Uterine smooth muscle cell (primary cell): ENCODE data around the gene EVX1. TPM values are rescaled to one million over a fixed set of nuclear protein-coding genes. Genes with fewer than 3 reads are reported as not detected.

Experiments used
- total RNA-seq: library from RNA; depleted of rRNA; stranded (reverse); fragments of >200 nt; gene quantifications from 2 replicates; pipeline ENCODE4 v1.2.3, GENCODE V29; 2014

Gene EVX1
- total RNA-seq: under 0.01 TPM in 1 of 2 replicates, not detected in the other

GRCh38 chr7:27242555-27243339 lies at the start of gene EVX1:
Gene EVX1, plus strand, starts transcription at chr7:27242802. Its CDS starts 229 bp downstream, at chr7:27243031.

GRCh38 chr7:27199849-27200760 lies 42.5 kb upstream of the EVX1 start, which contains the start of gene HOXA13:
Gene HOXA13, minus strand, starts transcription at chr7:27200091. Its CDS starts 14 bp downstream, at chr7:27200077.

Other genes starting within 250 kb of the EVX1 start
- gene HOXA1, start 146.8 kb upstream of the EVX1 start, total RNA-seq: under 0.01 and 0.11 TPM in 2 replicates
- gene HOXA2, start 140.1 kb upstream of the EVX1 start, total RNA-seq: under 0.01 TPM in 1 of 2 replicates, not detected in the other
- gene HOXA4, start 112.0 kb upstream of the EVX1 start, total RNA-seq: 0.22 and 0.37 TPM in 2 replicates
- 0.66 and 0.75 TPM in 2 replicates for gene HOXA5, start 99.1 kb upstream of the EVX1 start, total RNA-seq
- gene HOXA6, start 95.0 kb upstream of the EVX1 start, total RNA-seq: 0.37 and 1.7 TPM in 2 replicates
- gene HOXA3, start 90.2 kb upstream of the EVX1 start, total RNA-seq: under 0.01 and 1.2 TPM in 2 replicates
- 0.77 and 1.9 TPM in 2 replicates for gene HOXA7, start 86.1 kb upstream of the EVX1 start, total RNA-seq
- 8.6 and 13.6 TPM in 2 replicates for gene HOXA9, start 77.3 kb upstream of the EVX1 start, total RNA-seq
- 12.6 and 14.5 TPM in 2 replicates for gene HOXA10, start 68.5 kb upstream of the EVX1 start, total RNA-seq
- 12.4 and 17.5 TPM in 2 replicates for gene HOXA11, start 57.6 kb upstream of the EVX1 start, total RNA-seq
- 14.9 and 17.6 TPM in 2 replicates for gene HOXA13, start 42.7 kb upstream of the EVX1 start, total RNA-seq